ENCODE data around the gene ADCY9. TPM values are rescaled to one million over a fixed set of nuclear protein-coding genes. Genes with fewer than 3 reads are reported as not detected.

The ADCY9 gene
- total RNA-seq, 1 experiment from 2014 or later, result 4.7 TPM

DNA sequence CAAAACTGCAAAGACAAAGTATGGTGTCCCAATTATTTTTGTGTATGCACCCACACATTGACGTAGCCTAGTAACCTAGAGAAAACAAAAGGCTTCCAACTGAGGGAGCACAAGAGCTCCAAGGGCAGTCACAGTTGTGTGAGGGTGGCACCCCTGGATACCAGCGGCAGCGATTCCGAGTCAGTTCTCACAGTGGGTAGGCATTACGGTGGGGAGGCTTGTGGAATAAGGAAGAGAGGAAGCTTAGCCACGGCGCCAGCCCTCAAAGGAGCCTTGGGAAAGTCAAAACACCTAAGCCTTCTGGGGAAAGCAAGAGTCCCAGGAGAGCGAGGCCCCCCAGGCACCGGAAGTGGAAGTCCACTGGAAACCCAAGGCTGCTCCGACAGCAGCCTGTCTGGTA lies 31.0 kb upstream of the ADCY9 start:
- Mint-ChIP-seq H3K27ac (no peak overlapping the region), H3K36me3 (ENCODE audit: insufficient read depth in 1 of 3, low read depth in 3 of 3) (no peaks in the 10 kb centered on the region), H3K9me3 (no peaks in the 10 kb centered on the region; a peak in 1 of 5 replicates), H3K4me1 (peaks cover 0 to 3% of the 10 kb centered on the region in 2 experiments; a peak in 1 of 4 replicates), H3K27me3 (ENCODE audit: low read depth) (peaks cover 2% of the 10 kb centered on the region; the same call in 1 of the 2 replicates), H3K4me3 (no peak overlapping the region)
- Histone ChIP-seq H3K79me2 (ENCODE audit: insufficient read depth, low read length) (no peaks in the 10 kb centered on the region), H4K20me1 (ENCODE audit: control insufficient read depth, insufficient read depth, insufficient read length) (no peaks in the 10 kb centered on the region), H3K14ac (ENCODE audit: insufficient read depth, low read length) (no peak overlapping the region), H4K91ac (ENCODE audit: insufficient read length, low read depth, low read length) (no peak overlapping the region), H3K27ac (ENCODE audit: insufficient read length, low read depth, low read length) (no peak overlapping the region), H3K56ac (ENCODE audit: insufficient read length, low read depth, low read length) (no peak overlapping the region), H3K27me3 (ENCODE audit: insufficient read depth, low read length) (no peaks in the 10 kb centered on the region), H2BK12ac (ENCODE audit: insufficient read length, low read depth, low read length) (no peak overlapping the region), H3K18ac (ENCODE audit: insufficient read length, low read depth, low read length) (no peak overlapping the region), H3K9me3 (ENCODE audit: control insufficient read depth, low read depth, low read length) (no peaks in the 10 kb centered on the region), H3K4me2 (ENCODE audit: insufficient read depth, insufficient read length, low read length) (no peak overlapping the region), H2BK5ac (ENCODE audit: insufficient read length, low read length) (no peak overlapping the region), H2AK5ac (ENCODE audit: insufficient read length, low read length) (no peak overlapping the region), H2AFZ (ENCODE audit: low read length) (no peak overlapping the region), H2BK15ac (ENCODE audit: low read depth, low read length) (no peak overlapping the region), H2BK20ac (ENCODE audit: low read depth, low read length, poor library complexity, severe bottlenecking) (no peak overlapping the region), H3K23me2 (ENCODE audit: insufficient read length, low read depth, low read length, poor library complexity, severe bottlenecking) (no peaks in the 10 kb centered on the region), H3K4ac (ENCODE audit: low read depth, low read length) (no peak overlapping the region), H4K5ac (ENCODE audit: insufficient read length, low read depth, low read length) (no peak overlapping the region), H3K79me1 (ENCODE audit: insufficient read depth, low read depth, low read length, poor library complexity, severe bottlenecking) (no peaks in the 10 kb centered on the region), H3K23ac (ENCODE audit: insufficient read length, low read depth, low read length) (no peak overlapping the region), H3T11ph (ENCODE audit: low read length) (no peak overlapping the region), H2BK120ac (ENCODE audit: low read depth, low read length, poor library complexity, severe bottlenecking) (no peak overlapping the region), H4K8ac (replicated peaks; ENCODE audit: insufficient read length, low read depth, low read length) (no peak overlapping the region), H3K4me1 (ENCODE audit: insufficient read depth, low read length) (no peaks in the 10 kb centered on the region), H3K9ac (ENCODE audit: extremely low read depth, insufficient read length, low read length) (no peak overlapping the region)
- WGBS (ENCODE audit: extremely low coverage, insufficient read length, low lambda C conversion rate), result no CpG with 5 or more reads among the region's 10 CpGs
- TF ChIP-seq, protein P1, sequence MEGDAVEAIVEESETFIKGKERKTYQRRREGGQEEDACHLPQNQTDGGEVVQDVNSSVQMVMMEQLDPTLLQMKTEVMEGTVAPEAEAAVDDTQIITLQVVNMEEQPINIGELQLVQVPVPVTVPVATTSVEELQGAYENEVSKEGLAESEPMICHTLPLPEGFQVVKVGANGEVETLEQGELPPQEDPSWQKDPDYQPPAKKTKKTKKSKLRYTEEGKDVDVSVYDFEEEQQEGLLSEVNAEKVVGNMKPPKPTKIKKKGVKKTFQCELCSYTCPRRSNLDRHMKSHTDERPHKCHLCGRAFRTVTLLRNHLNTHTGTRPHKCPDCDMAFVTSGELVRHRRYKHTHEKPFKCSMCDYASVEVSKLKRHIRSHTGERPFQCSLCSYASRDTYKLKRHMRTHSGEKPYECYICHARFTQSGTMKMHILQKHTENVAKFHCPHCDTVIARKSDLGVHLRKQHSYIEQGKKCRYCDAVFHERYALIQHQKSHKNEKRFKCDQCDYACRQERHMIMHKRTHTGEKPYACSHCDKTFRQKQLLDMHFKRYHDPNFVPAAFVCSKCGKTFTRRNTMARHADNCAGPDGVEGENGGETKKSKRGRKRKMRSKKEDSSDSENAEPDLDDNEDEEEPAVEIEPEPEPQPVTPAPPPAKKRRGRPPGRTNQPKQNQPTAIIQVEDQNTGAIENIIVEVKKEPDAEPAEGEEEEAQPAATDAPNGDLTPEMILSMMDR (conservative IDR thresholded peaks at IDR 0.05), result no peak
- DNase-seq, result no peak

Measured in H9 (cell line).